Posterior cingulate gyrus (tissue), 11 donors: ENCODE measurements around the gene WDFY4.
A peak's percentile ranks its signal among the peaks of the same experiment; 100 is the strongest.

Experiments
- DNase-seq, 10 donors: peaks; one replicate each; pipeline versions ENCODE4 v3.0.0 to v3.0.0-alpha.2; 2020 to 2021; ENCODE audit warnings: mixed read lengths in 3 of 10
- intact Hi-C: fragments of 100-400 bp; cut with DNase I; formaldehyde crosslinking; loops from one replicate; pipeline ENCODE4 v1.15.1; 2023

WDFY4 gene

GRCh38 chr10:48803801-48804584 is 119.3 kb downstream of the WDFY4 start:
- no peak for DNase-seq

DNA sequence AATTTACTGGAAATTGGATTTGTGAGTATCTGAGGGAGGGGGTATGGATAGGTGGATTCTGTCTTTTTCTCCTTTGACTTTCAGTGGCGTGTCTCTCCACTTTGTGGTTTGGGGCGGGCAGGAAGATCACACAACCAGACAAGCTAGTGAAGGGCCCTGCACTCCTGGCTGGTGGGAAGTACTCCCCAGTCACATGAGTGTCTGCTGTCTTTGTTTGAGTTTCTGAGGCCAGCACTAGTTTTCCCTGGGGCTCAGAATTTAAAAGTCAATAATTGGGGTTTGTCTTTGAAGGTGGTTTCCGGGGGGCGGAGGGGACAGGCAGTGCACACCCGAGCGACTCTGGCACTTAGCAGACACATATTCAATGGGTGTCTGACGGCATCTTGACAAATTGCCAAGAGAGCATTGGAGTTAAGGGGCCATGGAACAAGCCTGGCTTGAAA is 120.1 kb downstream of the WDFY4 start:
- intact Hi-C loops: no loop called here
- peak in 1 of 10 donors; percentile 39 for DNase-seq

More at GRCh38 chr10:48803801-48804584, 119.3 kb downstream of the WDFY4 start:
- intact Hi-C loops: no loop called here

DNA sequence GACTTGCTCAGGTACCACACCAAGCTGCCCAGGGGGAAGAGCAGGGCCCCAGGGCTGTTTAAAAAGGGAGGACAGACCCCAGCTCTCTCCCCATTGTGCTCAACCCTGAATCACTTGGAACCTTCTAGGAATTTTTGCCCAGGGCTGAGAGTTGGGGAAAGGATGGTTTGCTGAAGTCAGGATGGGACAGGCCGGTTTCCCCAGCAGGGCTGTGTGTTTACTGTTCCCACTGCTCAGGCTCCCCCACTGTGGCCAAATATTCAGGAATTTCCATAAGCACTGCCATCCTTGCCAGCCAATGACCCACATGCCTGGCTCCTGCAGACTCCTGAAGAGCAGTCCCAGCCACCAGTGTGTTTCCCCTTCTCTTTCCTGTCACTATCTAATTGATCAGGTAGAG is 120.7 kb downstream of the WDFY4 start:
- intact Hi-C loops: no loop called here
- DNase-seq: no peak

- intact Hi-C loops: no loop called here
Observed at GRCh38 chr10:48805848-48806247, 121.2 kb downstream of the WDFY4 start.

DNA sequence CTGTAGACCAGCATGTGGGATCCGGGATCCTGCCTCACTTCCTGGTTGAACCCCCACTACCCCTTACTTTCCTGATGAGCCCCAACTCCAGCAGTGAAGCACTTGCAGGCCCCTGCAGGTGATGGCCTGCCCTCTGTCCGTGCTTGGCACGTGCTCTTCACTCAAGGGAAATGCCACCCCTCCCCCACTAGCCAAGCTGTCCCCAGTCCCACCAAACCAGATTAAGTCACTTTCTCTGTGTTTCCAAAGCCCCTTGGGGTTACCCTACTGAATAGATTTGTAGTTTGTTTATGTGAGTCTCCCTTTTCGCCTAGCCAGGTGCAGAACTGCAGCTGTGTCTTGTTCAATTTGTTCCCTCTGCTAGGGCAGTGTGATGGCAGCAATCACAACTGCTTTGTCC is 121.7 kb downstream of the WDFY4 start:
- intact Hi-C loops: no loop called here
- DNase-seq: peak in 1 of 10 donors; percentile 24

More at GRCh38 chr10:48805848-48806247, 121.2 kb downstream of the WDFY4 start:
- peak in 6 of 10 donors; percentile 30 to 90 (median 56) for DNase-seq

DNA sequence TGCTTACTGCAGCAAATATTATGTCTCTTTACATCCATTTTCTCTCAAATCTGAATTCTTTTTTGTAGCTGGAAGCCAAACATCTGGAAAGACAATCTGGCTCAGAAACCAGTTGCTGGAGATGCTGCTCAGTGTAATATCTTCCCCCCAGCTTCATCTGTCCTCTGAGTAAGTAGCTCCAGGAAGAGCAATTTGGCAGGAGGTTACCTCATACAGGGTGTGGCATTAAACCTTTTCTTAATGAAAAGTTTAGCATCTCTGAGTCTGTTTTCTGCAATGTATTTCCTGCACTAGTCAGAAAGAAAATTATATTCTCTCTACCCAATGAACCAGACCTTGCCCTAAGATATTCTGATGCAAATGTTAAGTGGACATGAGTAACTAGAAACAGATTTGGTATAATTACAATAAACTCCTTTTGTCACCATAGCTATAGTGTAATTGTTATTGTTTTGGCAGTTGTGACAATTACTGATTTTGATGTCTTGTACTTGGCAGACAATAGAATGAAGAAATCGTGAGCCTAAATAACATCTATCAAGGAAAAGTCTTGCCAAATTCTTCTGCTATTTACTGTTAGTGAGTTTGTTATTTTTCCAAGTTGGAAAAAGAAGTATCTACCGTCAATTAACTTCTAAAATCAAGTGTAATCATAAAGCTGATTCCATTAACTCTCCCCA is 123.3 kb downstream of the WDFY4 start:
- no peak for DNase-seq
- intact Hi-C loops: no loop called here

DNA sequence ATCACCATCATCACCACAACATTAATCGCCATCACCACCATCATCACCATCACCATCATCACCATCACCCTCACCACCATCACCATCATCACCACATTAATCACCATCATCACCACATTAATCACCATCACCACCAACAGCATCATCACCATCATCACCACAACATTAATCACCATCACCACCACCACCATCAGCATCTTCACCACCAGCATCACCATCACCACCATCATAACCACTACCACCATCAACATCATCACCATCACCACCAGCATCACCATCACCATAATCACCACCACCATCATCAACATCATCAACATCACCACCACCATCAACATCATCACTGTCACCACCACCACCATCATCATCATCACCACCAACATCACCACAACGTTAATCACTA is 124.6 kb downstream of the WDFY4 start:
- intact Hi-C loops: no loop called here
- DNase-seq: no peak

- peak in 1 of 10 donors; percentile 19 for DNase-seq
- intact Hi-C loops: no loop called here
Observed at GRCh38 chr10:48811461-48811860, 126.8 kb downstream of the WDFY4 start.

GRCh38 chr10:48811917-48812316 is 127.2 kb downstream of the WDFY4 start:
- intact Hi-C loops: no loop called here

DNA sequence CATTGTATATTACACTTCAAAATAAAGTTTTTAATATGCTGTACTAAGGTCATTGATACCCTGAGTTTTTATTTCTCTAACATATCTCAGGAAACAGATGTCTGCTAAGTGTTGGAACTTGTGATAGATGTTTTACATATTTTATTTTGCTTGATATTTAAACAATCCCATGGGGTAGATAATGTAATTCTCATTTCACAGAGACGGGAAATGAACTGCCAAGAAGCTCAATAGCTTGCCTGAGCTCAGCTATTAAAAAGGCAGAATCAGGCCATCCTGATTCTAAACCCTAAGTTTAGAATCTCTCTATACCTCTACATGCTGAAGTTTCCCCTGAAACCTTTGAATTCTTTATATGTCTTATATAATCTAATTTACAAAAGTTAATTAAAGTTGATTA is 128.6 kb downstream of the WDFY4 start:
- DNase-seq: no peak
- intact Hi-C loops: no loop called here

More at GRCh38 chr10:48811917-48812316, 127.2 kb downstream of the WDFY4 start:
- no peak for DNase-seq

GRCh38 chr10:48813825-48814224 is 129.2 kb downstream of the WDFY4 start:
- intact Hi-C loops: no loop called here
- DNase-seq: no peak

- DNase-seq: no peak
- intact Hi-C loops: no loop called here
Observed at GRCh38 chr10:48814933-48815332, 130.3 kb downstream of the WDFY4 start.

- intact Hi-C loops: no loop called here
- no peak for DNase-seq
Observed at GRCh38 chr10:48817141-48817540, 132.5 kb downstream of the WDFY4 start.

- no peak for DNase-seq
- intact Hi-C loops: no loop called here
Observed at GRCh38 chr10:48818081-48818480, 133.4 kb downstream of the WDFY4 start.

GRCh38 chr10:48818861-48819520 is 134.3 kb downstream of the WDFY4 start:
- no peak for DNase-seq
- intact Hi-C loops: no loop called here

DNA sequence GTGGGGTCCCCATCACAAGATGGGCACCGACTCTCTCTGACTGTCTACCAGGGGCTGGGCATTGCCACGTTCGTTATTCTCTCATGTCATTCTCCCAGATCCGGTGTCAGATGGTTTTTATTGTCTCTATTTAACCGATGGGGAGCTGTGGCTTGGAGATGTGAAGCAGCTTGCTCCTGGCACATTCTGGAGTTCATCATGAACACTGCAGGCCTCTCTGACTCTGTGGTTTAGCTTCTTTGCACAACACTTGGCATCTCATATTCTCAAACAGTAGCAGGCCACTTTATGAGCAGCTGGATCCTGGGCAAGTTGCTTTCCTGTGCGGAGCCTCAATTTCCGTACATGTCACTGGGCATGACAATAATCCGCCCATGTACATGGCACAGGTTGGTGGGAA is 135.1 kb downstream of the WDFY4 start:
- intact Hi-C loops: no loop called here

DNA sequence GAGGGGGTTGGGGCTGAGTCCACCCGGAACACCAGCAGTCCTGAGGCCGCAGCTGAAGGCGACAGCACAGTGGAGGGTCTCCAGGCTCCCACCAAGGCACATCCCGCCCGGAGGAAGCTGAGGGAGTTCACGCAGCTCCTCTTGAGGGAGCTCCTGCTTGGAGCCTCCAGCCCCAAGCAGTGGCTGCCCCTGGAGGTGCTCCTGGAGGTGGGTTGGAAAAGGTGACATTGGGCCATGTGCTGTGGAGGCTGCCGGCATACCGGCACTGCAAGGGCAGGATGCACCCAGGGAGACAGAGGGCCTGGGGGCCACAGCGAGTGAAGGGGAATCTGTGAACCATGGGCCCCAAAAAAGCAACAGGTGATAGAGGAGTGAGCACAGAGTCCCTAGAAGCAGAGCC is 135.6 kb downstream of the WDFY4 start:
- intact Hi-C loops: no loop called here
- DNase-seq: no peak

More for the DNA sequence above, 135.1 kb downstream of the WDFY4 start:
- DNase-seq: no peak

DNA sequence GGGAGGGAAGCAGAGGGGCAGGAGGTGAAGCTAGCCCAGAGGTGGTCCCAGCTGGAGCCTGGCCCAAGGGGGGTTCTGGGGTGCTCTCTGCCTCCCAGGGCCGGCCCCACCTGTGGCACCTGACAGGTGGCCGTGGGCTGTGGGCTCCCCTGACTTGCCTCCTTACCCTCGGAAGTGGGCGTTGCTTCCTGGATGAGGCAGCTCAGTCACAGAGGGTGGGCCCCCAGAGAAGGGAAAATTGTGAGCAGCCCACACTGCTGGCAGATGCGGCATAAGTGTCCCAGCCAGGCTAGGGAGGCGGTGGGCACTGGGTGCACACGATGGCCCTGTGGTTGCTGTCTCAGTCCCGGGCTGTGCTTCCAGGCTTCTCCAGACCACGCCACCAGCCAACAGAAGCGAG is 136.0 kb downstream of the WDFY4 start:
- intact Hi-C loops: no loop called here
- no peak for DNase-seq

- peak in 1 of 10 donors; percentile 25 for DNase-seq
- intact Hi-C loops: no loop called here
Observed at GRCh38 chr10:48821111-48821510, 136.4 kb downstream of the WDFY4 start.

- intact Hi-C loops: no loop called here
- DNase-seq: no peak
Observed at GRCh38 chr10:48821692-48822091, 137.0 kb downstream of the WDFY4 start.

- no peak for DNase-seq
Observed at GRCh38 chr10:48833674-48834073, 149.0 kb downstream of the WDFY4 start.

More at GRCh38 chr10:48833674-48834073, 149.0 kb downstream of the WDFY4 start:
- intact Hi-C loops: no loop called here
